GM10248 (cell line): ENCODE data around the gene NAA15.
"Not testable (repeated sequence)": the region's sequence is repeated elsewhere in the genome, so short reads cannot be mapped to it uniquely, and the experiment has no call there.

Experiments
- CTCF ChIA-PET: fragments of 300-600 bp; sonication (Branson Sonifier 250); formaldehyde crosslinking; extraction: SDS; loops from one replicate; lab custom pipeline; 2021; ENCODE audit warnings: antibody characterized with exemption; lab: Yijun Ruan, JAX
- POLR2A ChIA-PET: fragments of 350-650 bp; sonication (Branson Sonifier 250); formaldehyde crosslinking; extraction: SDS; loops from one replicate; lab custom pipeline; 2020; ENCODE audit warnings: antibody characterized with exemption; lab: Yijun Ruan, JAX
- DNase-seq: peaks from one replicate; pipeline ENCODE4 v3.0.0; 2012; ENCODE audit errors: extremely low spot score
- CTCF ChIP-seq: IDR thresholded peaks from 2 replicates; pipeline ENCODE4 v1.5.1; 2012; ENCODE audit warnings: mild to moderate bottlenecking, low read depth; ENCODE audit errors: extremely low read depth, missing control alignments, control extremely low read depth

NAA15 gene

DNA sequence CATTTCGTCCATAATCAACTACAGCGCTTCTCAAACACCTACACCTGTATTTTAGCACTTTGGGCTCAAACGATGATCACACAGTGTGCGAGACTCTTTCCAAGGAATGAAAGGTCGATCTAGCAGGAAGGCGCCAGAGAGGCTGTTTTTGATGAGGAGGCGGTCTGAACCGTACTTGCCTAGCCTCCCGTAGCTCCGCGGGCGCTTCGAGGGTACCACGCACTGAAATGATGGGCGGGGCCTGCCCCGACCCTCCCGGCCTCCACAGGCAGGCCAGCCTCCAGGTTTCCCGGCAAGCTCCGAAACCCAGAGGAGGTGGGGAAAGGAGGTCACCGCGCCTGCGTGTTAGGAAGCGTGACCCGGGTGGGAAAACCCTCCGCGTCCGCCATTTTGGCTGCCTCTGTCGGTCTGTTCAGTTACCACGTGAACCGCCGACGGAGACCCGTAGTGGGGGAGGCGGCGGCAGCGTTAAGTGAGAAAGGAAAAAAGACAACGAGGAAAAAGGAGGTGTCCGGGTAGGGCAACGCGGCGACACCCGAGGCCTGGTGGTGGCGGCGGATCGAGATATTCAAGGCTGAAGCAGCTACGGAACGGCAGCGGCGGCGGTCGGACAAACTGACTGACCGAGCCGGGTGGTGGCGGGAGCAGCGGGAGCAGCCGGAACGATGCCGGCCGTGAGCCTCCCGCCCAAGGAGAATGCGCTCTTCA, at the start of gene NAA15:
NAA15 (plus strand) TSS at position 393 of the 708 bp plus-strand sequence; CDS start at position 666, 273 bp downstream.
- ChIA-PET CTCF (interaction anchor here (0.8 to 2.4 kb wide), 12 partner anchors 8 to 281 kb away, joined by 3 to 17 read pairs (median 4); no protein-coding TSS in a partner anchor), POLR2A (interaction anchor here (0.6 to 1.7 kb wide), 5 partner anchors 16 to 217 kb away, joined by 3 to 8 read pairs (median 3); partner anchors contain the start of gene ELF2)
- DNase-seq: peak; percentile 95
- TF ChIP-seq CTCF: no peak

GRCh38 chr4:139253046-139253445, 48.3 kb upstream of the NAA15 start:
- ChIA-PET CTCF (interaction anchor here (0.6 to 2.3 kb wide), 6 partner anchors 8 to 154 kb away, joined by 3 to 8 read pairs (median 3); no protein-coding TSS in a partner anchor), POLR2A (no interaction called here)
- no peak for TF ChIP-seq CTCF
- DNase-seq: no peak

- CTCF ChIA-PET: interaction anchor here (0.7 to 2.3 kb wide), 8 partner anchors 9 to 155 kb away, joined by 3 to 8 read pairs (median 3); no protein-coding TSS in a partner anchor
- no peak for TF ChIP-seq CTCF
- no peak for DNase-seq
- POLR2A ChIA-PET: no interaction called here
These were observed 47.6 kb upstream of the NAA15 start for GRCh38 chr4:139253713-139254112.

GRCh38 chr4:139255581-139255980, 45.7 kb upstream of the NAA15 start:
- DNase-seq, POLR2A ChIA-PET: not testable (repeated sequence)

DNA sequence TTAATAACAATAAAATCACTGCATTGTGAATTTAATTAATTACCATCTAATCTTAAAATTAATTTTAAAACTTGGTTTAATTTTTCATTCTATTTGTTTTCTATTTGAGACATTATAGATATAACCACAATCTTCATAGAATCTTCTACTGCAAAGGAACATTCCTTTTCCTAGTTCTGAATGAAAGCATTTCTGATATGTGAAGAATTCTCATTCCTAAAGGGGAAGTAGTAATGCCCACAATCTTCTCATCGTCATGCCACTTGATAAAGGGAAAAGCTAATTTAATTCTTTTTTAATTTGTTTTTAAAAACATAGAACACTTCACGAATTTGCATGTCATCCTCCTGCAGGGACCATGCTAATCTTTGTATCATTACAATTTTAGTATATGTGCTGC, 45.0 kb upstream of the NAA15 start:
- DNase-seq: no peak
- POLR2A ChIA-PET: no interaction called here
- CTCF ChIA-PET: interaction anchor here (0.8 to 2.4 kb wide), 5 partner anchors 10 to 226 kb away, joined by 3 to 6 read pairs (median 4); no protein-coding TSS in a partner anchor
- TF ChIP-seq CTCF: no peak

More at GRCh38 chr4:139255581-139255980, 45.7 kb upstream of the NAA15 start:
- CTCF ChIA-PET: interaction anchor here (1.2 to 1.6 kb wide), 2 partner anchors 10 to 40 kb away, joined by 3 to 4 read pairs; no protein-coding TSS in a partner anchor

GRCh38 chr4:139265654-139266053, 35.7 kb upstream of the NAA15 start:
- no peak for DNase-seq
- CTCF ChIA-PET: interaction anchor here (0.9 to 2.3 kb wide), 12 partner anchors 10 to 167 kb away, joined by 3 to 16 read pairs (median 4); partner anchors contain the start of gene NAA15
- POLR2A ChIA-PET: interaction anchor here (1.0 kb wide), 1 partner anchor 89 kb away, joined by 4 read pairs; the partner anchor contains the start of gene ELF2

More at GRCh38 chr4:139265654-139266053, 35.7 kb upstream of the NAA15 start:
- no peak for TF ChIP-seq CTCF
